GM19238 (cell line): ENCODE results near the gene NR2F1-AS1.
"Not testable (repeated sequence)": the region's sequence is repeated elsewhere in the genome, so short reads cannot be mapped to it uniquely, and the experiment has no call there.

ENCODE experiments used
- DNase-seq: peaks from one replicate; pipeline ENCODE4 v3.0.0; 2011; ENCODE audit warnings: low spot score; ENCODE audit not compliant: insufficient read length

The NR2F1-AS1 gene

DNA sequence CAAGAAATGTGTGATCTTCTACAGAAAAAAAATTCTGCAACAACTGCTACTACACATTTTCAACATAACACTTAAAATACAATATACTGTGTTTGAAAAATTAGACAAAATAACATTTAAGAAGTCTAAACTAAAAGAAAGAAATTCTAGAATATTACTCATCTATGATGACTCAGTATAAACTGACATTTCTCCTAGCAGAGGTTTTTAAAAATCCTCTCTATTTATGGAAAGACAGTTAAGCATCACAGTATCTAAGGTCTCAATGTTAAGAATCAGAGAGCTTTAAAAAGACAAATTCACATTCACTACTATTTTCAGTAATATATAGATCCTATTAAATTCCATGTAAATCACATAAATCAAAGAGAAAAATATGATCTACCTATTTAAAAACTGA, 61.3 kb downstream of the NR2F1-AS1 start:
- no peak for DNase-seq

DNA sequence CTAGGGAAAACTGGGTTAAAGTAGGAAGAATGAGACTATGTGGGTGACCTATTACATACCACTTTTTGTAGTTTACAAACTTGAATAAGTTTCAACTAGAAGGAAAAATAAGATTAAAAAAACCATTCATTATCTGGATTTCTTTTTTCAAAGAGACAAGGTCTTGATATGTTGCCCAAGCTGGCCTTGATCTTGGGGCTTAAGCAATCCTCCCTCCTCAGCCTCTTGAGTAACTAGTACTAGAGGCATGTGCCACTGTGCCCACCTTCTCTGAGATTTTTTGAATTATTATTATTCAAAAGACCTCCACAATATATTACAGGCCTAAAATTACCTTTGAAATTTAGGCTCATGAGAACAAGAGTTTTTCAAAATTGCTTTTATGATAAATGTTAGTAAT, 63.2 kb downstream of the NR2F1-AS1 start:
- DNase-seq, result no peak

DNA sequence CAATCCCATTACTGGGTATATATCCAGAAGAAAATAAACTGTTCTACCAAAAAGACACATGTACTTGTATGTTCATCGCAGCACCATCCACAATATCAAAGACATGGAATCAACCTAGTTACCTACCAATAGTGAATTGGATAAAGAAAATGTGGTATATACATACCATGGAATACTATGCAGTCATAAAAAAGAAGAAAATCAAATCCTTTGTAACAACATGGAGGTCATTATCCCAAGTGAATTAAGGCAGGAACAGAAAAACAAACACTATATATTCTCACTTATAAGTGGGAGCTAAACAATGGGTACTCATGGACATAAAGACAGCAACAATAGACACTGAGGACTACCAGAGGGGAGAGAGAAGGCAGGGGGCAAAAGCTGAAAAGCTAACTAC, 67.7 kb downstream of the NR2F1-AS1 start:
- DNase-seq, result no peak

DNA sequence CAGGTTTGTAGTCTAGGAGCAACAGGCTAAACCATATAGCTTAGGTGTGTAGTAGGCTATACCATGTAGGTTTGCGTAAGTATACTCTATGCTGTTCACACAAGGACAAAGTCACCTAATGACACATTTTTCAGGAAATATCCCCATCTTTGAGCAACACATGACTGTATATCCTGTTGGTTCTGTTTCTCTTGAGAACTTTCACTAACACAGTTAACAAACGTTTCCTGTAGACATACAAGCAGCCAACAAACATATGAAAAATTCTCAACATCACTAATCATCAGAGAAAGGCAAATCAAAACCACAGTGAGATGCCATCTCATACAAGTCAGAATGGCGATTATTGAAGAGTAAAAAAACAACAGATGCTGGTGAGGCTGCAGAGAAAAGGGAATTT, 68.2 kb downstream of the NR2F1-AS1 start:
- DNase-seq, result no peak

DNA sequence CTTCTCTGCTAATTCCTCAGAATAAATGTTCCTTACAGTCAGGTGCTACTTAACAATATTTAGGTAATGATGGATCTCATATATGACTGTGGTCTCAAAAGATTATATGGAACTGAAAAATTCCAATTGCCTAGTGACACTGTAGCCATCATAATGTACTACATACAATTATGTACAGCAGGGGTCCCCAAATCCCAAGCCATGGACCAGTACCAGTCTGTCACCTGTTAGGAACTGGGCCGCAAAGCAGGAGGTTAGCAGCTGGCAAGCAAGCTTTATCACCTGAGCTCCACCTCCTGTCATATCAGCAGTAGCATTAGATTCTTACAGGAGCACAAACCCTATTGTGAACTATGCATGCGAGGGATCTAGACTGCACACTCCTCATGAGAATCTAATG, 69.6 kb downstream of the NR2F1-AS1 start:
- no peak for DNase-seq

DNA sequence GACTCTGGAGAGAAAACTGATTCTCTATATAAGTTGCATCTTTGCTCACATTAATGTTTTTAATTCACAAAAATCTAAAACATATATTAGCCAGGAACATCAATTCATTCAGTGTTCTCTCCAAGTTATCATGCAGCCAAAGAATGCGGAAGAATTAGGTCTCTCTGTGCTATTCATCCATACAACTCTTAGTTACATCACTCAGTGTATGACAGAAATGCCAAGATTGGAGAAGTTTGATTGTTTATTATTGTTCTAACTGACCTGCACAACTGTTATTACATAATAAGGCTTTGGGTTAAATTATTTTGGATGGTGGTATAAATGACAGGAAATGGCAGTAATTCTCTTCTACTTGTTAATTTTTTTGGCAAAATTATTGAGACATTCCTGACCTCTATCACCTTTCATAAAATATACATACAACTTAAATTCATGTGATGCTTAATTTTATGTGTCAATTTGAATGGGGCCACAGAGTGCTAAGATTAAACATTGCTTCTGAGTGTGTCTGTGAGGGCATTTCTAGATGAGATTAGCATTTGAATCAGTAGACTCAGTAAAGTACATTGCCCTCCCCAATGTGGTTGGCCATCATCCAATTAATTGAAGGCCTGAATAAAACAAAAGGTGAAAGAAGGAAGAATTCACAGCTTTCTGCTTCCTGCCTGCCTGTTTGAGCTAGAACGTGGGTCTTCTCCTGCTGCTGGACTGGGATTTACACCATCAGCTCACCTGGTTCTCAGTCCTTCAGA, 70.2 kb downstream of the NR2F1-AS1 start:
- DNase-seq, result no peak

DNA sequence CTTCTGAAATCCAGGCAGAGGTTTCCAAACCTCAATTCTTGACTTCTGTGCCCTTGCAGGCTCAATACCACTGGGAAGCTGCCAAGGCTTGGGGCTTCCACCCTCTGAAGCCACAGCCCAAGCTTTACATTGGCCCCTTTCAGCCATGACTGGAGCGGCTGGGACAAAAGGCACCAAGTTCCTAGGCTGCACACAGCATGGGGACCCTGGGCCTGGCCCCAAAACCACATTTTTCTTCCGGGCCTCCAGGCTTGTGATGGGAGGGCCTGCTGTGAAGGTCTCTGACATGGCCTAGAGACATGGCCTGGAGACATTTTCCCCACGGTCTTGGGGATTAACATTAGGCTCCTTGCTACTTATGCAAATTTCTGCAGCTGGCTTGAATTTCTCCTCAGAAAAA, 75.5 kb downstream of the NR2F1-AS1 start:
- not testable (repeated sequence) for DNase-seq

DNA sequence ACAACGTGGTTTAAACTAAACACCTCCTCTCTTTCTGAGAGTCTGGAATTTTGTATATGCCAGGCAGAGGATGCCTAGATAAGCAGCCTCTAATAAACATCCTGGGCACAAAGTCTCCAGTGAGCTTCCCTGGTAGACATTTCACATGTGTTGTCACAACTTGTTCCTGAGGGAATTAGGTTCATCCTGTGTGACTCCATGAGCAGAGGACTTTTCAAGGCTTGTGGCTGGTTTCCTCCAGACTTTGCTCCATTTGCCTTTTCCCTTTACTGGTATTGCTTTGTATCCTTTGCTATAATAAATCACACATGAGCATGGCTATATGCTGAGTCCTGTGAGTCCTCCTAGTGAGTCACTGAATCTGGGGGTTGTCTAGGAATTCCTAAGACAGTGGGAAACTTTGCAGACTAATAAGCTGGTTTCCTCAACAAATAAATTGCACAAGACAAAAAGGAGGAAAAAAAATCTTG, 77.4 kb downstream of the NR2F1-AS1 start:
- no peak for DNase-seq

DNA sequence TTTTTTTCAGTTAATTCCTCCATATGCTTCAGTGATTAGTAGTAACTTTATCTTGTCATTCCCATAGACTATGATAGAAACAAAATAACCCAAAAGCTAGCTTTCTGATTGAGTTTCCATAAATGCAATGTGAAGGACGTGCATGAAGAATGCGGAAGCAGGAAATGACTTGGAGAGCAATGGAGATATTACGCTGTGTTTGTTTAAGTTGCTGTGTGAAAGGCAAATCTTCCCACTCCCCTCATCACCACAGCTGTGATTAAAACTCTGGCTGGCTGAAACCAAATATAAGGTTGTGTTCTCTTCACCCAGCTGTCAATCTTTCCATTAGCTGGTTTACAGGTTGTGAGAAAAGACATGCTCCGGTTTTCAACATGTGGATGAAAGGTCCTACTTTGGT, 83.9 kb downstream of the NR2F1-AS1 start:
- DNase-seq, result no peak

DNA sequence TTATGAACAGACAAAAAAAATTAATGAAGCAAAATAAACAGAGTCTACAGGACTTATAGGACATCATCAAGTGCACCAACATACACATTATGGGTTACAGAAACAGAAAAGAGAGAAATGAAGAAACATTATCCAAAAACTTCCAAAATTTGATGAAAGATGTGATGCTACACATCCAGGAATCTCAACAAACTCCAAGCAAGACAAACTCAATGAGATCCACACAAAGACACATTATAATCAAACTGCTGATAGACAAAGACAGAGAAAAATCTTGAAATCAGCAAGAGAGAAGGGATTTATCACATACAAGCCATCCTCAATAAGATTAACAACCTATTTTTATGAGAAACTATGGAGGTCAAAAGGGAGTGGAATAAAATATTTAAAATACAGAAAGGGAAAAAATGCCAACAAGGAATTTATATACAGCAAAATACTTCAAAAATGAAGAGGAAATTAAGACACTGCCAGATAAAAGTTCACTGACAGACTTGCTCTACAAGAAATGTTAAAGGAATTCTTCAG, 101.0 kb downstream of the NR2F1-AS1 start:
- DNase-seq, result no peak

DNA sequence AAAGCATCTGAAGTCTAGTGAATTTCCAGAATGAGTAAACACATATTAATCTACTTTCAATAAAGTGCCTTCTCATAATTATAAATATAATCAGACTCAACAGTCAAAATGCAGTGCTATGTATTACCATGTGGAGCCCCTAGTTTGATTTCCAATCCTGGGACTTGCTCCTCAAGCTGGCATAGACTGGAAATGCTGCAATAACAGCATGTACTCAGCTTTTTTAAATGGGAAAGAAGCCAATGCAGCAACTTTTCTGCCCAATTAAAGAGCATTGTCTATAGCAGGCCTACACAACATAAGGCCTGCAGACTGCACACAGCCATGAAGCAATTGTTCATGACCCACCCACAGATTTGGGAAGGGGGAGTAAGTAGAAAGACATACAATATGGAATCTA, 103.2 kb downstream of the NR2F1-AS1 start:
- no peak for DNase-seq

DNA sequence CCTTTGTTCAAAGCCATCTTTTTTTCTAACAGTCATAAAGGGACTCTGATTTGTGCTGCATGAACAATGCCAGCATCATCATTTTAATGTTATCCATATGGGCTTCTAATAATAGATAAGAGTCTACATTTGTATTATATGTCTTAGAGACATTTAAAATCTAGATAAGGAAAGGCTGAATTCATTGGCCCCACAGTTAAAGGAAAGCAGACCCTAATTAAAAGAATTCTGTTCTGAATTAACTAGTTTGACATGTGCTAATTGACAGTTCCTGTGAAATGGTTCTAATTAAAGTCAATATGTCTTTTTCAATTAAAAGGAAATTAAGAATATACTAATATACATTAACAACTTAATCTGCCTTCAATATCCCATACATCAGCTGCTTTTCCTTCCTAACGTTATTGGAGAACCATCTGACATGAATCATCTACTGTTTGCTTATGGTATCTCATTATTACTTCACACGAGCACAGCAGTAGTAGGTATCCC, 104.7 kb downstream of the NR2F1-AS1 start:
- no peak for DNase-seq

DNA sequence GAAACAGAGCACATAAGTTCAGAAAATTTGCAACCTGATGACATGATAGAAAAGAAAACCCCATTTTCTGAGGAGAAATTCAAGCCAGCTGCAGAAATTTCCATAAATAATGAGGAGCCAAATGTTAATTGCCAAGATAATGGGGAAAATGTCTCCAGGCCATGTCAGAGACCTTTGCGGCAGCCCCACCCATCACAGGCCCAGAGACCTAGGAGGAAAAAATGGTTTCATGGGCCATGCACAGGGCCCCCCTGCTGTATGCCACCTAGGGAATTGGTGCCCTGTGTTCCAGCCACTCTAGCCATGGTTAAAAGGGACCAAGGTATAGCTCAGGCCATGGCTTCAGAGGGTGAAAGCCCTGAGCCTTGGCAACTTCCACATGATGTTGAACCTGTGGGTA, 118.1 kb downstream of the NR2F1-AS1 start:
- DNase-seq, result no peak

DNA sequence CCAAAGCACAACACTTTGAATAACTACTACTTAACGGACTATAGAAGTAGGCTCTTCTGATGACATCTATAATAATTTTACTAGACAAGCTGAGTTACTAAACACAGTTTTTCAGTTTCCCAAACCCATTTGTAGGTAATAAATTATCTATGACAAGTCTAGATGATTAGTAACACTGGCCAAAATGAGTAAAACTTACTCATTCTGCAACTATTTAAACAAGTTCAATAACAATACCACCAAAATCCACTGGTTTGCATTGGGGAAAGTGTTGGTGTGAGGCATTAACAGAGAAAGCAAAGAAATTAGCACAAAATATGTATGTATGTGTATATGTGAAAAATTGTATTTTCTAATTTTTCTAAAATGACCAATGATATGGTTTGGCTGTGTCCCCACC, 119.3 kb downstream of the NR2F1-AS1 start:
- DNase-seq, result no peak

DNA sequence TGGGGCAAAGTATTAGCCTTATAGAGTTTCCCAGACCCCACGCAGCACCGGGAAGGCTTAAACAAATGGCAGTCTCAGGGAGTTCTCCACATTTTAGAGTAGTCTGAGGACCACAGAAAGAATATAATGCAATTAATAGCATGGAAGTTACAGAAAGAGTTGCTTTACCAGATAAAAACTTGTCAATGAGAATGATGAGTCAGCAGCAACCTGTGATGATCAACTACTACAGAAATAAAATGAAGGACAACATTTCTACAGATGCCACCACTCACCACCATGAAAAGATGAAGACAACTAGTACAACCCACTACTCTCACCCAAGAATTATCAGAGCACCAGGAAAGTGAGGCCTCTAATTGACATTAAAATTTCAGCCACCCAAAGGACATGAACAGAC, 120.7 kb downstream of the NR2F1-AS1 start:
- DNase-seq, result no peak

DNA sequence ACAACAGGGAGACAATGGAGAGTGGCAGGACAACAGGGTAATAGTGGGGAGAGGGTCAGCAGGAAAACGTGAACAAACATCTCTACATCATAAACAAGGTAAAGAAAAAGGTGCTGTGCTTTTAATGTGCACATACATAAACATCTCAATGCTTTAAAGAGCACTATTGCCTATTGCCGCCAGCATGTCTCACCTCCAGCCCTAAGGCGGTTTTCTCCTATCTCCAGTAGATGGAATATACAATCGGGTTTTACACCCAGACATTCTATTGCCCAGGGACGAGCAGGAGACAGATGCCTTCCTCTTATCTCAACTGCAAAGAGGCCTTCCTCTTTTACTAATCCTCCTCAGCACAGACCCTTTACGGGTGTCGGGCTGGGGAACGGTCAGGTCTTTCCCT, 124.2 kb downstream of the NR2F1-AS1 start:
- DNase-seq, result not testable (repeated sequence)

DNA sequence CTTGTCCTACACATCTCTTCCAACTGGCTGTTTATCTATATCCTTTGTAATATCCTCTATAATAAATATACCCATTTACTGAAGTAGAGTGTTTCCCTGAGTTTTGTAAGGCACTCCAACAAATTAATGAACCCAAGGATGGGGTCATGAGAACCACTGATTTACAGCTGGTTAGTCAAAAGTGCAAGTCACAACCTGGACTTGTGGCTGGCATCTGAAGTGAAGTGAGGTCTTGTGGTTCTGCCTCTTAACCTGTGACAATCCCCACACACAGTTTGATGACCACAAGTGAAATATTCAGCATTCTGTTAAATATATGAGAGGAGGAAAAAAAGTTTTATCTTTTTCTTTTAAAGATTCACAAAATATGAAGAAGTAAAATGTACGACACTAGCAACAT, 126.1 kb downstream of the NR2F1-AS1 start:
- DNase-seq, result no peak

DNA sequence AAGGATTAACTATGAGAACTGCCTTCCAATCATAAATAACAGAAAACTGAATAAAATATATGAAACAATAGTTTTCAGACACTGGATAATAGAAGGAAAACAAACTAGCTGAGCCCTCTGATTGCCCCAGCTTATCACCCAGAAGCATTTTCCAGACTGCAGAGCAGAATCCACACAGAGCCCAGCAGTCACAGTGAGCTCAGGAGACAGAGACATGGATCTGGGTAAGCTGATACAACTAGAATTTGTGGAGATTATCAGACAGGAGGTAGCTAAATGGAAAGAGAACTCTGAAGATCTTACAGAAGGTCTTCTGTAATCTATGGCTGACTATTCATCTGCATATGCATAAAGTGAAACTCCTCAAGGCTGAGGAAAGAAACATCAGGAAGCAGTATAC, 128.8 kb downstream of the NR2F1-AS1 start:
- no peak for DNase-seq

DNA sequence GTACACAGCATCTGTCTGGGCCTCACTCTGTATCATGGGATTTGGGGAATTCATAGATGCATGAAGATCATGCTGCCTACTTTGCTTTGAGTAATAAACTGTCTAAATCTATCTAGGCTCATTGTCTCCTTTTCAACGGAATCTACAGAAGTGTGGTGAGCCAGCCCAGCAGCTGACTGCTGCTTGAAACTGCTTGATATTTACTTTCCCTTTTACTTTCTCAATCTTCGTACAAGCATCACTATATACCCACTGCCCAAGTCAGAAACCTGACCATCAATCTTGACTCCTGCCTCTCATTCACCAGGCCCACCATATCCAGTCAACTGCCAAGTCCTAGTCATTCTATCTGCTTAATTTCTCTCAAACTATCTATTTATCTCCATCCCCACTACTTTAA, 142.9 kb downstream of the NR2F1-AS1 start:
- DNase-seq, result no peak

DNA sequence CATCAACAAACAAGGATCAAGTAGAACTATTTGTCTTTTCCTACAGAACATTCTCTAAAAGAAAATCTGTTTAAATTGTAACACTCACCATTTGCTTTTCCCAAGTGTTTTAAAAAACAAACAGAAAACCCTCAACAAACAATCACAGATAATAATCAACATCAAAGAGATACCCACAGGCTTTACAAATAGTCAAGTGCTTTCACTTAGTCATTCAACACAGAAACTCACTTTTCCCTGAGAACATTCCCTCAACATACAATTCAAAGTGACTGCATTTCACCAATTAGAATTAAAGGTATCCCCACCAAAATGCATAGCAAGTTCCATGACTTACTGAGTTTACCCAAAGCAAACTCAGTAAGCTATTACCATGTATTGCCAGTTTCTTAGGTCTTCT, 144.9 kb downstream of the NR2F1-AS1 start:
- no peak for DNase-seq

DNA sequence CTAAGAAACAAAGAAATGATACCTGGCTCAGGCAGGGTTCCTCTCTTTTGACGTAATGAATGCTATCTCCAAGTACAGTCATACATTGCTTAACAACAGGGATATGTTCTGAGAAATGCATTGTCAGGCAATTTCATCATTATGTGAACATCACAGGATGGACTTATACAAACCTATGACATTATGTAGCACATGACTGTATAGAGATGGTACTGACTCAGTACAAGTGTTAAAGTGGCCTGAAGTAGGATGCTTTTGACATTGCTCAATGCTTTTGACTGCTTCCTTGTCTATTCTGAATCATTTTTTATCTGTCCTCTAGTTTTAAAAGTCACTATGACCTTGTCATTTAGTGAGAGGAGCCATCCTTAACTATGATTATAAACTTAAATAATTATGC, 147.6 kb downstream of the NR2F1-AS1 start:
- no peak for DNase-seq

DNA sequence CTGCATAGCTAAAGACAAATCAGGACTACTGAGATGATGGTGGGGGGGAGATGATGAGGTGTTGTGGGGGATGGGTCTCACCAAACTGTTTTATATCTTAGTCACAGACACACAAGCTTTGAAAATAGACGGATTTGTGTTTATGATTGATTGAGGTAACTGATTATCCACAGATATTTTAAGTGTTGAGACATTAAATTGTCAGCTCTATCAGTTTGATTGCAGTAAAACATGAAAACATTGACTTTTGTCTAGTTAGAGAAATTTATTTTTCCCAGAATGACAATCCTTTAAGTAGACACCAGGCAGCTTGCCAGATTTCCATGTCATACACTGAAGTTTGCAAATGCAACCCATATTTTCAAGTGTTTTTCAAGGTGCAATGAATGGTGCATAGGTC, 149.8 kb downstream of the NR2F1-AS1 start:
- DNase-seq, result no peak

DNA sequence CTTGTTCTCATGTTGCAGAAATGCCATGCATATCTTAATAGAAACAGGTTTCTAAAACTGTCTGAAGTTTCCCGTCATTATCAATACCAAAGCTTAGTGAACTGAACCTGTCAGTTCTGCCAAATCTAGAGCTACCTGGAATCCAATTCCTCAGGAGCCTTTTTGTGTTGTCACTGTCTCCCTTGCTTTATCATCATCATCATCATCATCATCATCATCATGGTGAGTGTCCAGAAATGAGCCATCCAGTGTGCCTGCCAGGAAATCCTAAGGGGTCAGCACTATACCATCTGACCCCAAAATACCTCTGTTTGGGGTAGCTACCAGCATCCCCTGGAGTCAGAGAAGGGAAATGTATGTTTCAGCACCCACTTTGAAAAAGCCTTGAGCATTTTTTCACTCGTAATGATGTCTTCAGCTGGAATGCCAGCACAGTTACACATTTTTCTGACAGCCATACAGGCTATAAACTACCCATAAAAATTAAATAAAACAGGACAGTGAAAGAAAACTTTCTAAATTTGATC, 150.3 kb downstream of the NR2F1-AS1 start:
- no peak for DNase-seq
